ENCODE measurements around the gene ORC6. TPM values are rescaled to one million over a fixed set of nuclear protein-coding genes. Genes with fewer than 3 reads are reported as not detected.
A peak's percentile ranks its signal among the peaks of the same experiment; 100 is the strongest.

ORC6 gene
- total and polyA plus RNA-seq, 9 of the 15 experiments (the other 6 are each of a cell fraction or from before 2014, with no cell fraction given): 18.7 to 71.4 (median 47.0) TPM

DNA sequence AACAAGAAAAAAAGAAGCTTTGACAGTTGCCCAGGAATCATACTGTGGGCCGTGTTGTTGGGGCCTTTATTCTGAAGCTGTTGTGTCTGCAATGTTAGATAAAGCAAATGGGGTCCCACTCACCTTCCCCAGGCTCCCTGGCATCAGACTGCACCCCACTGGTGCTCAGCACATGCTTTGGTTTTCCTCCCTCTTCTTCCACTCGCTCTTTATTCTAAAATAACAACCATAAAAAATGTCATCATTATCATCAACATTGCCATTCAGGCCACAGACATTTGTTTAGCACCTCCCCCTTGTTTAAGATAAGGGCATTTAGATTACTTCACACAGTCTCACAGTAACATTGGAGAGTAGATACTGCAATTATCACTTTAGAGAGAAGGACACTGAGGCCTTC is 50.5 kb downstream of the ORC6 start (continued):
- TF ChIP-seq NR1H2 (CRISPR knock-in tag; IDR thresholded peaks at IDR 0.05) (no peak), MEIS2 (IDR thresholded peaks at IDR 0.05; ENCODE audit: partially characterized antibody) (peak; percentile 61), ARID1B (IDR thresholded peaks at IDR 0.05) (peak; percentile 68), SREBF1 (IDR thresholded peaks at IDR 0.05; ENCODE audit: borderline replicate concordance, low read depth, low read length) (no peak), ZNF217 (CRISPR knock-in tag; IDR thresholded peaks at IDR 0.05) (no peak), MXI1 (IDR thresholded peaks at IDR 0.05; ENCODE audit: low read depth, low read length) (no peak), KLF13 (tag; IDR thresholded peaks at IDR 0.05; ENCODE audit: borderline replicate concordance, low read depth) (no peak), SMARCA4 (IDR thresholded peaks at IDR 0.05) (peak; percentile 54; the same call in 1 of the 2 replicates), RCOR1 (IDR thresholded peaks at IDR 0.05; ENCODE audit: borderline replicate concordance in 1 of 2, low read depth in 2 of 2, low read length in 2 of 2) (no peak), TSC22D4 (tag; IDR thresholded peaks at IDR 0.05) (no peak), RBBP5 (IDR thresholded peaks at IDR 0.05; ENCODE audit: borderline replicate concordance, insufficient read depth, low read length, poor library complexity, severe bottlenecking) (no peak), GATA2 (CRISPR knock-in tag; IDR thresholded peaks at IDR 0.05) (no peak), HDAC8 (tag; IDR thresholded peaks at IDR 0.05) (no peak), ZNF197 (CRISPR knock-in tag; IDR thresholded peaks at IDR 0.05; ENCODE audit: low read depth) (no peak), TCF3 (CRISPR knock-in tag; IDR thresholded peaks at IDR 0.05) (peak; percentile 10; the same call in 1 of the 2 replicates), CEBPB (tag; IDR thresholded peaks at IDR 0.05) (peak; percentile 60)
- TF ChIP-seq, protein P1, sequence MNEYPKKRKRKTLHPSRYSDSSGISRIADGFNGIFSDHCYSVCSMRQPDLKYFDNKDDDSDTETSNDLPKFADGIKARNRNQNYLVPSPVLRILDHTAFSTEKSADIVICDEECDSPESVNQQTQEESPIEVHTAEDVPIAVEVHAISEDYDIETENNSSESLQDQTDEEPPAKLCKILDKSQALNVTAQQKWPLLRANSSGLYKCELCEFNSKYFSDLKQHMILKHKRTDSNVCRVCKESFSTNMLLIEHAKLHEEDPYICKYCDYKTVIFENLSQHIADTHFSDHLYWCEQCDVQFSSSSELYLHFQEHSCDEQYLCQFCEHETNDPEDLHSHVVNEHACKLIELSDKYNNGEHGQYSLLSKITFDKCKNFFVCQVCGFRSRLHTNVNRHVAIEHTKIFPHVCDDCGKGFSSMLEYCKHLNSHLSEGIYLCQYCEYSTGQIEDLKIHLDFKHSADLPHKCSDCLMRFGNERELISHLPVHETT (CRISPR knock-in tag; conservative IDR thresholded peaks at IDR 0.05 in 1 of 2, IDR thresholded peaks at IDR 0.05 in 1 of 2): no peak
- TF ChIP-seq, protein P2, sequence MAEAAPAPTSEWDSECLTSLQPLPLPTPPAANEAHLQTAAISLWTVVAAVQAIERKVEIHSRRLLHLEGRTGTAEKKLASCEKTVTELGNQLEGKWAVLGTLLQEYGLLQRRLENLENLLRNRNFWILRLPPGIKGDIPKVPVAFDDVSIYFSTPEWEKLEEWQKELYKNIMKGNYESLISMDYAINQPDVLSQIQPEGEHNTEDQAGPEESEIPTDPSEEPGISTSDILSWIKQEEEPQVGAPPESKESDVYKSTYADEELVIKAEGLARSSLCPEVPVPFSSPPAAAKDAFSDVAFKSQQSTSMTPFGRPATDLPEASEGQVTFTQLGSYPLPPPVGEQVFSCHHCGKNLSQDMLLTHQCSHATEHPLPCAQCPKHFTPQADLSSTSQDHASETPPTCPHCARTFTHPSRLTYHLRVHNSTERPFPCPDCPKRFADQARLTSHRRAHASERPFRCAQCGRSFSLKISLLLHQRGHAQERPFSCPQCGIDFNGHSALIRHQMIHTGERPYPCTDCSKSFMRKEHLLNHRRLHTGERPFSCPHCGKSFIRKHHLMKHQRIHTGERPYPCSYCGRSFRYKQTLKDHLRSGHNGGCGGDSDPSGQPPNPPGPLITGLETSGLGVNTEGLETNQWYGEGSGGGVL (CRISPR knock-in tag; IDR thresholded peaks at IDR 0.05): no peak
- TF ChIP-seq, protein P3, sequence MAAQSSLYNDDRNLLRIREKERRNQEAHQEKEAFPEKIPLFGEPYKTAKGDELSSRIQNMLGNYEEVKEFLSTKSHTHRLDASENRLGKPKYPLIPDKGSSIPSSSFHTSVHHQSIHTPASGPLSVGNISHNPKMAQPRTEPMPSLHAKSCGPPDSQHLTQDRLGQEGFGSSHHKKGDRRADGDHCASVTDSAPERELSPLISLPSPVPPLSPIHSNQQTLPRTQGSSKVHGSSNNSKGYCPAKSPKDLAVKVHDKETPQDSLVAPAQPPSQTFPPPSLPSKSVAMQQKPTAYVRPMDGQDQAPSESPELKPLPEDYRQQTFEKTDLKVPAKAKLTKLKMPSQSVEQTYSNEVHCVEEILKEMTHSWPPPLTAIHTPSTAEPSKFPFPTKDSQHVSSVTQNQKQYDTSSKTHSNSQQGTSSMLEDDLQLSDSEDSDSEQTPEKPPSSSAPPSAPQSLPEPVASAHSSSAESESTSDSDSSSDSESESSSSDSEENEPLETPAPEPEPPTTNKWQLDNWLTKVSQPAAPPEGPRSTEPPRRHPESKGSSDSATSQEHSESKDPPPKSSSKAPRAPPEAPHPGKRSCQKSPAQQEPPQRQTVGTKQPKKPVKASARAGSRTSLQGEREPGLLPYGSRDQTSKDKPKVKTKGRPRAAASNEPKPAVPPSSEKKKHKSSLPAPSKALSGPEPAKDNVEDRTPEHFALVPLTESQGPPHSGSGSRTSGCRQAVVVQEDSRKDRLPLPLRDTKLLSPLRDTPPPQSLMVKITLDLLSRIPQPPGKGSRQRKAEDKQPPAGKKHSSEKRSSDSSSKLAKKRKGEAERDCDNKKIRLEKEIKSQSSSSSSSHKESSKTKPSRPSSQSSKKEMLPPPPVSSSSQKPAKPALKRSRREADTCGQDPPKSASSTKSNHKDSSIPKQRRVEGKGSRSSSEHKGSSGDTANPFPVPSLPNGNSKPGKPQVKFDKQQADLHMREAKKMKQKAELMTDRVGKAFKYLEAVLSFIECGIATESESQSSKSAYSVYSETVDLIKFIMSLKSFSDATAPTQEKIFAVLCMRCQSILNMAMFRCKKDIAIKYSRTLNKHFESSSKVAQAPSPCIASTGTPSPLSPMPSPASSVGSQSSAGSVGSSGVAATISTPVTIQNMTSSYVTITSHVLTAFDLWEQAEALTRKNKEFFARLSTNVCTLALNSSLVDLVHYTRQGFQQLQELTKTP (IDR thresholded peaks at IDR 0.05; ENCODE audit: low read depth in 1 of 2, partially characterized antibody in 2 of 2): peak in 1 of 2 experiments; percentile 79
- TF ChIP-seq, protein P4, sequence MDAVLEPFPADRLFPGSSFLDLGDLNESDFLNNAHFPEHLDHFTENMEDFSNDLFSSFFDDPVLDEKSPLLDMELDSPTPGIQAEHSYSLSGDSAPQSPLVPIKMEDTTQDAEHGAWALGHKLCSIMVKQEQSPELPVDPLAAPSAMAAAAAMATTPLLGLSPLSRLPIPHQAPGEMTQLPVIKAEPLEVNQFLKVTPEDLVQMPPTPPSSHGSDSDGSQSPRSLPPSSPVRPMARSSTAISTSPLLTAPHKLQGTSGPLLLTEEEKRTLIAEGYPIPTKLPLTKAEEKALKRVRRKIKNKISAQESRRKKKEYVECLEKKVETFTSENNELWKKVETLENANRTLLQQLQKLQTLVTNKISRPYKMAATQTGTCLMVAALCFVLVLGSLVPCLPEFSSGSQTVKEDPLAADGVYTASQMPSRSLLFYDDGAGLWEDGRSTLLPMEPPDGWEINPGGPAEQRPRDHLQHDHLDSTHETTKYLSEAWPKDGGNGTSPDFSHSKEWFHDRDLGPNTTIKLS (IDR thresholded peaks at IDR 0.05; ENCODE audit: borderline replicate concordance, low read depth): no peak
